ENCODE measurements around the gene HAVCR1.

Gene HAVCR1

GRCh38 chr5:156984064-156984463 is 74.9 kb downstream of the HAVCR1 start:
- no peak for DNase-seq

- peak; percentile 17 to 75 (median 46) for DNase-seq
Measured at GRCh38 chr5:156981481-156981880, 77.4 kb downstream of the HAVCR1 start.

Measured in suppressor macrophage (primary cell).